GM12878 (cell line): ENCODE data around the gene F13A1. TPM values are rescaled to one million over a fixed set of nuclear protein-coding genes. Genes with fewer than 3 reads are reported as not detected.

Experiments
- ATAC-seq: fragments of 200-7000 bp; cut with Tn5 transposase; 3 replicates; pipeline ENCODE4 v1.9.1; 2020; ENCODE audit warnings: mild to moderate bottlenecking, moderate library complexity
- BruUV-seq: library from RNA; stranded (reverse); fragments of 400-500 nt; replicated peaks from 2 replicates; lab custom pipeline; 2021; lab: Mats Ljungman, UMichigan
- CTCF ChIA-PET: fragments of 300-600 bp; sonication (Branson Sonifier 250); formaldehyde crosslinking; extraction: SDS; loops from one replicate; lab custom pipeline; 2021; ENCODE audit warnings: inconsistent platforms; lab: Yijun Ruan, JAX
- POLR2A ChIA-PET: fragments of 350-600 bp; formaldehyde crosslinking; extraction: SDS; loops from one replicate; lab custom pipeline; 2021; ENCODE audit warnings: inconsistent platforms; lab: Charles Lee
- RAD21 ChIA-PET: fragments of 300-600 bp; sonication (Branson Sonifier 250); formaldehyde crosslinking; loops from one replicate; lab custom pipeline; 2023; ENCODE audit warnings: antibody characterized with exemption; ENCODE audit not compliant: unreplicated experiment; lab: Charles Lee
- SMC1A ChIA-PET: fragments of 300-600 bp; sonication (Branson Sonifier 250); formaldehyde crosslinking; loops from one replicate; lab custom pipeline; 2023; ENCODE audit not compliant: unreplicated experiment, uncharacterized antibody; lab: Charles Lee
- DNase-seq: peaks from one replicate; pipeline ENCODE4 v3.0.0-alpha.2; 2011; ENCODE audit warnings: low read depth, low spot score
- FAIRE-seq: peaks from 3 replicates; lab custom pipeline; 2011; peaks lifted over from hg19 to GRCh38; lab: Jason Lieb, UNC
- H2AFZ ChIP-seq: 2 replicates; pipeline ENCODE4 v1.6.0; 2011; ENCODE audit warnings: low read depth, low read length, control low read depth; ENCODE audit not compliant: control insufficient read depth
- H3K27ac ChIP-seq: 2 replicates; pipeline ENCODE4 v1.5.1; 2011; ENCODE audit warnings: control low read depth; ENCODE audit not compliant: control insufficient read depth, insufficient read depth
- H3K27me3 ChIP-seq, 2 experiments: replicated peaks in 1 of 2; 2 replicates each; pipeline versions ENCODE4 v1.6.0 to v1.6.1; 2011; ENCODE audit warnings: low read length in 1 of 2; ENCODE audit not compliant: control insufficient read depth in 2 of 2, insufficient read depth in 2 of 2
- H3K36me3 ChIP-seq, 2 experiments: 2 replicates each; pipeline ENCODE4 v1.5.1; 2011; ENCODE audit warnings: low read length in 1 of 2; ENCODE audit not compliant: control insufficient read depth in 2 of 2, insufficient read depth in 2 of 2
- H3K4me1 ChIP-seq: 2 replicates; pipeline ENCODE4 v1.6.1; 2011; ENCODE audit warnings: mild to moderate bottlenecking, low read length, moderate library complexity, mixed read lengths; ENCODE audit not compliant: control insufficient read depth, insufficient read depth
- H3K4me2 ChIP-seq: 2 replicates; pipeline ENCODE4 v1.6.0; 2011; ENCODE audit warnings: control low read depth; ENCODE audit not compliant: control insufficient read depth, insufficient read depth
- H3K4me3 ChIP-seq: fragments of 200-600 bp; sonication (generic); 2 replicates; pipeline ENCODE4 v1.5.1; 2016
- H3K79me2 ChIP-seq: 2 replicates; pipeline ENCODE4 v1.6.0; 2011; ENCODE audit warnings: low read length; ENCODE audit not compliant: control insufficient read depth, insufficient read depth
- H3K9ac ChIP-seq: 2 replicates; pipeline ENCODE4 v1.8.0; 2011; ENCODE audit warnings: low read length, control low read depth, mixed read lengths; ENCODE audit not compliant: control insufficient read depth, insufficient read depth
- H3K9me3 ChIP-seq: replicated peaks from 3 replicates; pipeline ENCODE4 v1.5.1; 2011; ENCODE audit warnings: mild to moderate bottlenecking, low read length; ENCODE audit not compliant: control insufficient read depth, insufficient read depth
- H4K20me1 ChIP-seq: 2 replicates; pipeline ENCODE4 v1.6.0; 2011; ENCODE audit not compliant: control insufficient read depth, insufficient read depth
- BACH1 ChIP-seq: fragments of 450-650 bp; IDR thresholded peaks from 2 replicates; pipeline ENCODE4 v1.6.1; 2017; ENCODE audit warnings: mild to moderate bottlenecking, borderline replicate concordance
- CHD2 ChIP-seq: IDR thresholded peaks from 2 replicates; pipeline ENCODE4 v1.6.1; 2011; ENCODE audit warnings: low read depth, low read length, improper control_type of control experiment, borderline replicate concordance
- CREB1 ChIP-seq: IDR thresholded peaks from 2 replicates; pipeline ENCODE4 v1.6.1; 2012; ENCODE audit warnings: low read depth, mild to moderate bottlenecking, inconsistent platforms
- CREM ChIP-seq: IDR thresholded peaks from 2 replicates; pipeline ENCODE4 v1.6.1; 2014; ENCODE audit warnings: antibody characterized with exemption, low read depth
- E2F4 ChIP-seq: IDR thresholded peaks from 2 replicates; pipeline ENCODE4 v1.6.1; 2012; ENCODE audit warnings: low read depth, low read length, improper control_type of control experiment
- ESRRA ChIP-seq: IDR thresholded peaks from 2 replicates; pipeline ENCODE4 v1.6.1; 2012; ENCODE audit warnings: mild to moderate bottlenecking, low read length, improper control_type of control experiment
- IRF5 ChIP-seq: fragments of 450-650 bp; IDR thresholded peaks from 2 replicates; pipeline ENCODE4 v1.6.1; 2017; ENCODE audit warnings: borderline replicate concordance
- KLF5 ChIP-seq: fragments of 450-650 bp; IDR thresholded peaks from 2 replicates; pipeline ENCODE4 v1.6.1; 2014; ENCODE audit warnings: mild to moderate bottlenecking; ENCODE audit not compliant: partially characterized antibody
- MAX ChIP-seq: IDR thresholded peaks from 2 replicates; pipeline ENCODE4 v1.6.1; 2012; ENCODE audit warnings: low read depth, low read length, improper control_type of control experiment
- MEF2B ChIP-seq: fragments of 450-650 bp; IDR thresholded peaks from 2 replicates; pipeline ENCODE4 v1.6.1; 2018; ENCODE audit warnings: mild to moderate bottlenecking, moderate library complexity; ENCODE audit not compliant: partially characterized antibody, poor library complexity, severe bottlenecking
- NFYA ChIP-seq: IDR thresholded peaks from 2 replicates; pipeline ENCODE4 v1.6.1; 2011; ENCODE audit warnings: low read depth, mild to moderate bottlenecking, low read length, improper control_type of control experiment, borderline replicate concordance
- PRDM15 ChIP-seq: fragments of 450-650 bp; formaldehyde crosslinking; IDR thresholded peaks from 2 replicates; pipeline ENCODE4 v1.4.0; 2020; ENCODE audit warnings: mild to moderate bottlenecking, moderate library complexity
- TCF12 ChIP-seq: IDR thresholded peaks from 2 replicates; pipeline ENCODE4 v1.6.1; 2011; ENCODE audit warnings: low read depth, mild to moderate bottlenecking, low read length
- ZNF24 ChIP-seq: fragments of 450-650 bp; IDR thresholded peaks from 2 replicates; pipeline ENCODE4 v1.6.1; 2017; ENCODE audit warnings: antibody characterized with exemption, mild to moderate bottlenecking
- WGBS: methylation state at CpG from one replicate; pipeline ENCODE4 v1.1.6; 2016; ENCODE audit warnings: low lambda C conversion rate; ENCODE audit not compliant: insufficient replicate concordance, insufficient coverage; ENCODE audit errors: missing lambda C conversion rate; 5-methylcytosine and 5-hydroxymethylcytosine counted together
- in situ Hi-C: fragments of 300-500 bp; cut with MboI; formaldehyde crosslinking; loops from 9 replicates; pipeline ENCODE4 v1.14.3; 2018; ENCODE audit warnings: mixed read lengths
- intact Hi-C: fragments of 100-400 bp; cut with micrococcal nuclease; formaldehyde crosslinking; loops from one replicate; pipeline ENCODE4 v1.14.2; 2022; ENCODE audit not compliant: unreplicated experiment
- polyA plus RNA-seq, 11 experiments: library from polyadenylated mRNA; depleted of rRNA in 4 of 11; unstranded in 6 of 11; stranded (reverse) in 5 of 11; fragments of >200 nt; fragmentation: Nextera tagmentation in 4 of 11; fragmentation: Illumina TruSeq in 1 of 11; extraction: Ambion mirVana in 4 of 11; extraction: Trizol in 1 of 11; gene quantifications; 1 replicate in 1 of 11; 2 replicates in 10 of 11; pipeline versions ENCODE4 v1.2.1 to v1.2.3, GENCODE V29; 2011 to 2016; ENCODE audit warnings: inconsistent platforms in 2 of 11, missing spikeins in 2 of 11, low read depth in 1 of 11
- total RNA-seq, 4 experiments: library from RNA; depleted of rRNA in 3 of 4; stranded (reverse); fragments of >200 nt in 3 of 4; fragmentation: Illumina TruSeq in 1 of 4; extraction: Trizol in 1 of 4; gene quantifications; 2 replicates each; pipeline versions ENCODE4 v1.2.1 to v1.2.3, GENCODE V29; 2013 to 2021

The F13A1 gene
- total and polyA plus RNA-seq, 10 of the 15 experiments (the other 5 are each of a cell fraction or from before 2014, with no cell fraction given): 0.48 to 1.8 (median 1.0) TPM

GRCh38 chr6:6176586-6177228 is 143.8 kb downstream of the F13A1 start:
- Histone ChIP-seq H3K27ac (no peak overlapping the region), H3K4me2 (no peak overlapping the region), H3K9me3 (no peaks in the 10 kb centered on the region), H2AFZ (no peak overlapping the region), H3K4me1 (no peaks in the 10 kb centered on the region), H3K9ac (no peak overlapping the region), H3K36me3 (no peaks in the 10 kb centered on the region), H3K79me2 (no peaks in the 10 kb centered on the region), H3K4me3 (no peak overlapping the region), H3K27me3 (no peaks in the 10 kb centered on the region), H4K20me1 (no peaks in the 10 kb centered on the region)
- TF ChIP-seq PRDM15 (no peak), KLF5 (no peak), IRF5 (no peak), E2F4 (no peak), MAX (no peak), TCF12 (no peak), BACH1 (no peak), NFYA (no peak), CREM (no peak), ESRRA (no peak), MEF2B (no peak), ZNF24 (no peak), CHD2 (no peak), CREB1 (no peak)
- 38% methylated on average over 8 of the region's 8 CpGs for WGBS
- intact Hi-C loops: no loop called here
- POLR2A ChIA-PET: no interaction called here
- no peak for DNase-seq
- no TSS peak for BruUV-seq
- SMC1A ChIA-PET: no interaction called here
- CTCF ChIA-PET: no interaction called here
- no peak for ATAC-seq
- FAIRE-seq: no peak
- RAD21 ChIA-PET: no interaction called here
- in situ Hi-C loops: no loop called here
